AG09309 (cell line): ENCODE results near the gene BTG1.

ENCODE experiments used
- DNase-seq: peaks from one replicate; pipeline ENCODE4 v3.0.0-alpha.2; 2010; ENCODE audit warnings: low read depth
- H3K4me3 ChIP-seq: 2 replicates; pipeline ENCODE4 v1.5.1; 2011; ENCODE audit warnings: mild to moderate bottlenecking, low read depth, low read length, moderate library complexity; ENCODE audit not compliant: control insufficient read depth
- CTCF ChIP-seq: IDR thresholded peaks from 2 replicates; pipeline ENCODE4 v1.5.1; 2011; ENCODE audit warnings: mild to moderate bottlenecking, low read depth, low read length, inconsistent platforms; ENCODE audit not compliant: insufficient read depth, control insufficient read depth; ENCODE audit errors: missing control alignments

BTG1 gene

GRCh38 chr12:92144631-92145480 lies 790 bp downstream of the BTG1 start:
- DNase-seq, result no peak
- peak overlapping the region; percentile 88 for H3K4me3 ChIP-seq
- TF ChIP-seq CTCF, result no peak

- TF ChIP-seq CTCF, result peak; percentile 83
- H3K4me3 ChIP-seq, result peak overlapping the region; percentile 88
- peak; percentile 94 for DNase-seq
These were observed 1.7 kb downstream of the BTG1 start for GRCh38 chr12:92143686-92144630.

- no peak for TF ChIP-seq CTCF
- peak overlapping the region; percentile 88 for H3K4me3 ChIP-seq
- DNase-seq, result no peak
These were observed 2.4 kb downstream of the BTG1 start for GRCh38 chr12:92143258-92143657.

GRCh38 chr12:92142251-92142926 lies 3.3 kb downstream of the BTG1 start:
- TF ChIP-seq CTCF, result no peak
- DNase-seq, result no peak
- H3K4me3 ChIP-seq, result peak overlapping the region; percentile 88

- peak overlapping the region; percentile 88 for H3K4me3 ChIP-seq
- DNase-seq, result no peak
- no peak for TF ChIP-seq CTCF
These were observed 4.0 kb downstream of the BTG1 start for GRCh38 chr12:92141591-92142121.
